Mesenchymal stem cell (in vitro differentiated cells and primary cell): ENCODE results near the gene NID2.

Experiments
- DNase-seq: peaks from one replicate; pipeline ENCODE4 v3.0.0-alpha.2; 2013
- H2AFZ ChIP-seq: one replicate; pipeline ENCODE4 v1.6.1; 2013; ENCODE audit warnings: low read depth, mild to moderate bottlenecking, control low read depth, inconsistent platforms, low read length, moderate library complexity
- H2AK5ac ChIP-seq: 2 replicates; pipeline ENCODE4 v1.6.1; 2013; ENCODE audit warnings: low read length, moderate library complexity, mild to moderate bottlenecking, inconsistent platforms; ENCODE audit not compliant: severe bottlenecking
- H2BK120ac ChIP-seq: one replicate; pipeline ENCODE4 v1.6.1; 2013; ENCODE audit warnings: low read depth, mild to moderate bottlenecking, inconsistent platforms, low read length, moderate library complexity
- H2BK12ac ChIP-seq, 2 experiments: one replicate each; pipeline ENCODE4 v1.6.1; 2013; ENCODE audit warnings: inconsistent platforms in 2 of 2, low read length in 2 of 2, mild to moderate bottlenecking in 2 of 2, moderate library complexity in 2 of 2, control low read depth in 1 of 2
- H2BK15ac ChIP-seq: one replicate; pipeline ENCODE4 v1.6.1; 2013; ENCODE audit warnings: mild to moderate bottlenecking, low read depth, inconsistent platforms; ENCODE audit not compliant: poor library complexity, severe bottlenecking
- H2BK5ac ChIP-seq: 2 replicates; pipeline ENCODE4 v1.6.1; 2013; ENCODE audit warnings: low read depth, mild to moderate bottlenecking, low read length, control low read depth, inconsistent platforms; ENCODE audit not compliant: poor library complexity, severe bottlenecking
- H3K14ac ChIP-seq, 2 experiments: one replicate each; pipeline ENCODE4 v1.6.1; 2013; ENCODE audit warnings: inconsistent platforms in 2 of 2, low read length in 2 of 2, control low read depth in 1 of 2, mild to moderate bottlenecking in 1 of 2, moderate library complexity in 1 of 2
- H3K18ac ChIP-seq, 2 experiments: one replicate each; pipeline ENCODE4 v1.6.1; 2013; ENCODE audit warnings: inconsistent platforms in 2 of 2, low read length in 2 of 2, control low read depth in 1 of 2, low read depth in 1 of 2, mild to moderate bottlenecking in 1 of 2
- H3K23ac ChIP-seq, 2 experiments: one replicate each; pipeline ENCODE4 v1.6.1; 2013; ENCODE audit warnings: inconsistent platforms in 2 of 2, low read length in 2 of 2, mild to moderate bottlenecking in 2 of 2, moderate library complexity in 2 of 2, control low read depth in 1 of 2
- H3K27ac ChIP-seq: 2 replicates; pipeline ENCODE4 v1.5.1; 2013; ENCODE audit warnings: mild to moderate bottlenecking, moderate library complexity, low read length, control low read depth, inconsistent platforms; ENCODE audit not compliant: poor library complexity, severe bottlenecking
- H3K27me3 ChIP-seq, 2 experiments: 2 replicates each; pipeline versions ENCODE4 v1.6.1 to v1.7.0; 2013; ENCODE audit warnings: low read length in 2 of 2, mild to moderate bottlenecking in 2 of 2, moderate library complexity in 2 of 2, control low read depth in 1 of 2, inconsistent platforms in 1 of 2; ENCODE audit not compliant: control insufficient read depth in 1 of 2, insufficient read depth in 1 of 2
- H3K36me3 ChIP-seq, 2 experiments: 2 replicates each; pipeline versions ENCODE4 v1.6.1 to v1.7.0; 2013; ENCODE audit warnings: low read length in 2 of 2, control low read depth in 1 of 2, inconsistent platforms in 1 of 2, low read depth in 1 of 2, mild to moderate bottlenecking in 1 of 2; ENCODE audit not compliant: insufficient read depth in 2 of 2, control insufficient read depth in 1 of 2
- H3K4ac ChIP-seq, 2 experiments: one replicate each; pipeline ENCODE4 v1.6.1; 2013; ENCODE audit warnings: inconsistent platforms in 2 of 2, low read length in 2 of 2, mild to moderate bottlenecking in 2 of 2, moderate library complexity in 2 of 2, control low read depth in 1 of 2, low read depth in 1 of 2
- H3K4me1 ChIP-seq: 2 replicates; pipeline ENCODE4 v1.6.1; 2013; ENCODE audit warnings: low read depth, low read length, control low read depth; ENCODE audit not compliant: control insufficient read depth, insufficient read depth
- H3K4me2 ChIP-seq: 2 replicates; pipeline ENCODE4 v1.6.1; 2013; ENCODE audit warnings: low read length, mild to moderate bottlenecking, inconsistent platforms; ENCODE audit not compliant: poor library complexity, severe bottlenecking
- H3K4me3 ChIP-seq, 2 experiments: 2 replicates each; pipeline versions ENCODE4 v1.5.1 to v1.7.0; 2013; ENCODE audit warnings: low read length in 2 of 2, mild to moderate bottlenecking in 2 of 2, control low read depth in 1 of 2, low read depth in 1 of 2; ENCODE audit not compliant: insufficient read depth in 1 of 2
- H3K79me1 ChIP-seq: replicated peaks from 2 replicates; pipeline ENCODE4 v1.6.1; 2013; ENCODE audit warnings: mild to moderate bottlenecking, control low read depth, low read length, inconsistent platforms; ENCODE audit not compliant: poor library complexity, severe bottlenecking
- H3K9ac ChIP-seq: 2 replicates; pipeline ENCODE4 v1.7.0; 2013; ENCODE audit warnings: mild to moderate bottlenecking, low read length, moderate library complexity
- H3K9me3 ChIP-seq: 2 replicates; pipeline ENCODE4 v1.7.0; 2013; ENCODE audit warnings: mild to moderate bottlenecking, low read length; ENCODE audit not compliant: control insufficient read depth
- H4K8ac ChIP-seq: one replicate; pipeline ENCODE4 v1.6.1; 2013; ENCODE audit warnings: inconsistent platforms, mild to moderate bottlenecking, low read length, moderate library complexity
- H4K91ac ChIP-seq: one replicate; pipeline ENCODE4 v1.6.1; 2013; ENCODE audit warnings: mild to moderate bottlenecking, low read length, inconsistent platforms
- WGBS: methylation state at CpG from one replicate; pipeline ENCODE4 v1.1.7; 2013; ENCODE audit warnings: mixed read lengths; 5-methylcytosine and 5-hydroxymethylcytosine counted together

NID2 gene

DNA sequence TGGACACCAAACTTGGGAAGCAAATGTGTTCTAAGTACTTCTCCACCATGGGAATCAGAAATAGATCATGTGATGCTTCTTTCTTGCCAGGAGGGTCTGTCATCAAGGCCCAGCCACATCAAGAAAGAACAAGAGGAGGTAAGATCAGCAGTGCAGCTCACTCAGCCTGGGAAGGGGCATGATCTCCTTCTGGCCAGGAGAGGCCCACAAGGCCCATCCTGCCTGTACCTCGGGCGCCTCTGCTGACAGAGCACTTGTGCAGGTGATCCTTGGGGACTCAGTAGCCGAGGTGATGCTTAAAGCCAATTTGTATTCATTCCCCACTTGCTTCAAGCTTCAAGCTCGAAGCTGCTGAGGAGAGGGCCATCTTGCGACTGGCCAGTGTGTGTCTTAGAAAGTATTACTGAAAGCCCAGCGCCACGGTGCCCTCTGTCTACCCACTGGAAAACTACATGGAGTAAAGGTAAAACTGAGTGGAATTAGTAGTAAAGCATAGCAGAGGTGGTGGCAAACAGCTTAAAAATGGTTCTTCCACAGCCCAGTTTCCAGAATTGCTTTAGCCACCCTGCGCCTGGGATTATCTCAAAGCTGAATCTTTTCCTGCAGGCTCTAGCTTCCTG, 53.3 kb downstream of the NID2 start:
- H2BK5ac ChIP-seq, result no peak overlapping the region
- H2BK12ac ChIP-seq, result no peak overlapping the region
- H3K4me3 ChIP-seq, result no peak overlapping the region
- no peak overlapping the region for H2AK5ac ChIP-seq
- no peak for DNase-seq
- H3K79me1 ChIP-seq, result no peaks in the 10 kb centered on the region
- 86% methylated on average over 8 of the region's 8 CpGs for WGBS
- no peak overlapping the region for H3K23ac ChIP-seq
- H3K27me3 ChIP-seq, result peaks cover 0 to 11% of the 10 kb centered on the region in 2 experiments
- no peak overlapping the region for H3K9ac ChIP-seq
- no peak overlapping the region for H3K18ac ChIP-seq
- no peak overlapping the region for H3K4ac ChIP-seq
- no peak overlapping the region for H2AFZ ChIP-seq
- no peak overlapping the region for H3K14ac ChIP-seq
- H4K8ac ChIP-seq, result peak overlapping the region; percentile 19
- peaks cover 15 to 75% of the 10 kb centered on the region in 2 experiments for H3K36me3 ChIP-seq
- H2BK15ac ChIP-seq, result no peak overlapping the region
- H3K4me1 ChIP-seq, result peaks cover 2% of the 10 kb centered on the region
- no peak overlapping the region for H3K27ac ChIP-seq
- H3K9me3 ChIP-seq, result no peaks in the 10 kb centered on the region
- no peak overlapping the region for H4K91ac ChIP-seq
- H2BK120ac ChIP-seq, result no peak overlapping the region
- no peak overlapping the region for H3K4me2 ChIP-seq

DNA sequence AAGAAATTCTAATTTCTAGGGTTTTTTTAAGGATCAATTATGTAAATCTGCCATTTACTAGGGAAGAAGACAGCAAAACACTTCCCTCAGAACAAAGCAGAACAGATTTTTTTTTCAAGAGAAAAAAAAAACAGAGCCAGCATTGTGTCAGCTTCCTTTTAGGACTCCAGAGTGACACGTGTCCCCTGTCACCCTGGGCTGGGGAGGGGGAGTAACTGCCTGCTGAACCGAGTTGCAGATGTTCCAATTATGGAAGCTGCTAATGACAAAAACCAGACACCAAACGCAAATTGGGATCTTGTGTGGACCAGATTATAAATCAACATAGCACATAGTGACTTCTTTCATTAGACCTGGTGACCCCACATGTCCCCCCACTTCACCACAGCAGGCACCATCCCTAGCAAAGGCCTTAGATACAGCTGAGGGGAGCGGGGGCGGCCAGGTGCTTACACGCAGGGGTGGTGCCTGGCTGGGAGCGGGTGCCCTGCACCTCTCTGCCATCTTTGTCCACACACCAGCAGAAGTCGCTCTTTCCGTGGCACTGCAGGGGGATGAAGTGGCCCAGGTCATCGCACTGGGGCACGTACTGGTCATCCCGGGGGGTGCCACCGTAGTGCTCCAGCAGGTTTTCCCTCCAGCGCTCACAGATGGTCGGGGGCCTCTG, 54.1 kb downstream of the NID2 start:
- H3K4ac ChIP-seq, result no peak overlapping the region
- H3K14ac ChIP-seq, result no peak overlapping the region
- no peak overlapping the region for H2AK5ac ChIP-seq
- H3K4me3 ChIP-seq, result no peak overlapping the region
- no peak overlapping the region for H2BK5ac ChIP-seq
- peak overlapping the region; percentile 90 for H2BK15ac ChIP-seq
- H2BK12ac ChIP-seq, result no peak overlapping the region
- 80% methylated on average over 15 of the region's 15 CpGs for WGBS
- H3K9me3 ChIP-seq, result no peaks in the 10 kb centered on the region
- peaks cover 15 to 77% of the 10 kb centered on the region in 2 experiments for H3K36me3 ChIP-seq
- H3K27me3 ChIP-seq, result peaks cover 0 to 11% of the 10 kb centered on the region in 2 experiments
- no peaks in the 10 kb centered on the region for H3K79me1 ChIP-seq
- H2BK120ac ChIP-seq, result no peak overlapping the region
- peaks cover 2% of the 10 kb centered on the region for H3K4me1 ChIP-seq
- no peak overlapping the region for H4K91ac ChIP-seq
- no peak overlapping the region for H3K27ac ChIP-seq
- no peak overlapping the region for H2AFZ ChIP-seq
- H4K8ac ChIP-seq, result no peak overlapping the region
- no peak overlapping the region for H3K9ac ChIP-seq
- no peak overlapping the region for H3K18ac ChIP-seq
- no peak for DNase-seq
- no peak overlapping the region for H3K4me2 ChIP-seq
- peak overlapping the region in 1 of 2 experiments; percentile 83 for H3K23ac ChIP-seq

DNA sequence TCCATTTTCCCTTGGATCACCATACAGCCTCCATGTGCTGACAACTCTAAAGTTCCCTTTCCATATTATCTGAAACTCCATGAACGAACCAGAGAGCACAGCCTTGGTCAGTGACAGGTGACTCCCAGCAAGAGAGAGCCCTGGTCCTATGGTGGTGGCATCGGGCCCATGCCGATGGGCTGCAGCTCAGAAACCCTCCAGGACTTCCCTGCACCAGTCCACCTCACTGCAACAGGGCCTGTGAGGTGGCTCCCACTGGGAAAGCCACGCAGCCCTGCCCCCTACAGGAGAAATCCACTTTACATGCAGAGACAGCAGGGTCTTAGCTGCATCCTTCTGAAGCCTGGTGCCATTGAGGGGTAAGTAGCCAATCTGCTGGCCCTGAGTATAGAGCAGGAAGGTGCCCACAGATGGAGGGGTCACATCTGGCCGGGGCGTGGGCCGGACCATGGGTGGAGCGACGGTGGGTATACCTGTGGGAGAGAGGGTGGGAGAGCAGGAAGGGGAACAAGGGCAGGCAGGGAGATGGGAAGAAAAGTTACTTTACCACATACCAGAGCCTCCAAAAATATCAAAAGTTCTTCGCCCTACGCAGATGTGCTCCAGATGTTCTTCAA, 54.8 kb downstream of the NID2 start:
- Histone ChIP-seq H2AFZ (no peak overlapping the region), H2BK5ac (no peak overlapping the region), H3K18ac (no peak overlapping the region), H2BK15ac (peak overlapping the region; percentile 54), H3K14ac (no peak overlapping the region), H4K8ac (peak overlapping the region; percentile 7), H2AK5ac (no peak overlapping the region), H3K23ac (no peak overlapping the region), H3K36me3 (peaks cover 19 to 76% of the 10 kb centered on the region in 2 experiments), H3K4me3 (no peak overlapping the region), H2BK120ac (no peak overlapping the region), H4K91ac (peak overlapping the region; percentile 27), H3K9ac (no peak overlapping the region), H3K9me3 (no peaks in the 10 kb centered on the region), H3K27me3 (peaks cover 0 to 11% of the 10 kb centered on the region in 2 experiments), H2BK12ac (peak overlapping the region; percentile 7 to 11), H3K4me2 (no peak overlapping the region), H3K79me1 (no peaks in the 10 kb centered on the region), H3K4ac (no peak overlapping the region), H3K4me1 (peaks cover 2% of the 10 kb centered on the region), H3K27ac (no peak overlapping the region)
- no peak for DNase-seq
- WGBS, result 92% methylated on average over 3 of the region's 11 CpGs

DNA sequence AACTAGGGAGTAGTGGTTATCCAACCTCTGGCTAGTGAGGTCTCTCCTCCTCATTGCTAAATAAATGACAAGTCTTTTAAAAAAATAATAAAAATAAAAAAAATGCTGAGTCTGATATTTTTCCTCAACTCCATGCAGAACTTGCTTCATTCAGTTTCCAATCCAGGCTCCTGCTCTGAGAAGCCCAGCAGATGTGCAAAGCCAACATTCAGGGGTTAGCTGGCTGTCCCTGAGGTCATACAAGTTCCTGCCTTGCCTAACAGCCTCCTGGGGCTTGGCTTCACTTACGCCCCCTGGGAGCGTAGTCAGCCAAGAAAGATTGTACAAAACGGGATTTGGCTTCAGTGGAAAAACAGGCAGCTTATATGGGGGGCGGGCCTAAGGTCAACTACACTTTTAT, 56.2 kb downstream of the NID2 start:
- H2BK120ac ChIP-seq, result no peak overlapping the region
- H3K4me3 ChIP-seq, result no peak overlapping the region
- 68% methylated on average over 4 of the region's 4 CpGs for WGBS

More for the DNA sequence above, 56.2 kb downstream of the NID2 start:
- Histone ChIP-seq H3K27me3 (peaks cover 0 to 11% of the 10 kb centered on the region in 2 experiments), H3K18ac (no peak overlapping the region), H3K9ac (peak overlapping the region; percentile 37), H3K14ac (no peak overlapping the region), H3K23ac (no peak overlapping the region), H2BK5ac (no peak overlapping the region), H3K4ac (no peak overlapping the region), H2AFZ (no peak overlapping the region), H3K27ac (no peak overlapping the region), H2BK15ac (no peak overlapping the region), H4K91ac (no peak overlapping the region), H3K4me2 (no peak overlapping the region), H3K4me1 (peaks cover 2% of the 10 kb centered on the region), H4K8ac (no peak overlapping the region), H3K36me3 (peaks cover 24 to 79% of the 10 kb centered on the region in 2 experiments), H2AK5ac (no peak overlapping the region), H3K79me1 (peaks cover 5% of the 10 kb centered on the region), H3K9me3 (no peaks in the 10 kb centered on the region), H2BK12ac (no peak overlapping the region)
- DNase-seq, result peak; percentile 41
